GM12878 (cell line): ENCODE data around the gene ITGA7. TPM values are rescaled to one million over a fixed set of nuclear protein-coding genes. Genes with fewer than 3 reads are reported as not detected.
A peak's percentile ranks its signal among the peaks of the same experiment; 100 is the strongest.

Experiments used
- ATAC-seq: fragments of 200-7000 bp; cut with Tn5 transposase; 3 replicates; pipeline ENCODE4 v1.9.1; 2020; ENCODE audit warnings: mild to moderate bottlenecking, moderate library complexity
- BruUV-seq: library from RNA; stranded (reverse); fragments of 400-500 nt; replicated peaks from 2 replicates; lab custom pipeline; 2021; lab: Mats Ljungman, UMichigan
- CTCF ChIA-PET: fragments of 300-600 bp; sonication (Branson Sonifier 250); formaldehyde crosslinking; extraction: SDS; loops from one replicate; lab custom pipeline; 2021; ENCODE audit warnings: inconsistent platforms; lab: Yijun Ruan, JAX
- POLR2A ChIA-PET: fragments of 350-600 bp; formaldehyde crosslinking; extraction: SDS; loops from one replicate; lab custom pipeline; 2021; ENCODE audit warnings: inconsistent platforms; lab: Charles Lee
- RAD21 ChIA-PET: fragments of 300-600 bp; sonication (Branson Sonifier 250); formaldehyde crosslinking; loops from one replicate; lab custom pipeline; 2023; ENCODE audit warnings: antibody characterized with exemption; ENCODE audit not compliant: unreplicated experiment; lab: Charles Lee
- SMC1A ChIA-PET: fragments of 300-600 bp; sonication (Branson Sonifier 250); formaldehyde crosslinking; loops from one replicate; lab custom pipeline; 2023; ENCODE audit not compliant: unreplicated experiment, uncharacterized antibody; lab: Charles Lee
- DNase-seq: peaks from one replicate; pipeline ENCODE4 v3.0.0-alpha.2; 2011; ENCODE audit warnings: low read depth, low spot score
- FAIRE-seq: peaks from 3 replicates; lab custom pipeline; 2011; peaks lifted over from hg19 to GRCh38; lab: Jason Lieb, UNC
- H2AFZ ChIP-seq: 2 replicates; pipeline ENCODE4 v1.6.0; 2011; ENCODE audit warnings: low read depth, low read length, control low read depth; ENCODE audit not compliant: control insufficient read depth
- H3K27ac ChIP-seq: 2 replicates; pipeline ENCODE4 v1.5.1; 2011; ENCODE audit warnings: control low read depth; ENCODE audit not compliant: control insufficient read depth, insufficient read depth
- H3K27me3 ChIP-seq, 2 experiments: replicated peaks in 1 of 2; 2 replicates each; pipeline versions ENCODE4 v1.6.0 to v1.6.1; 2011; ENCODE audit warnings: low read length in 1 of 2; ENCODE audit not compliant: control insufficient read depth in 2 of 2, insufficient read depth in 2 of 2
- H3K36me3 ChIP-seq, 2 experiments: 2 replicates each; pipeline ENCODE4 v1.5.1; 2011; ENCODE audit warnings: low read length in 1 of 2; ENCODE audit not compliant: control insufficient read depth in 2 of 2, insufficient read depth in 2 of 2
- H3K4me1 ChIP-seq: 2 replicates; pipeline ENCODE4 v1.6.1; 2011; ENCODE audit warnings: mild to moderate bottlenecking, low read length, moderate library complexity, mixed read lengths; ENCODE audit not compliant: control insufficient read depth, insufficient read depth
- H3K4me2 ChIP-seq: 2 replicates; pipeline ENCODE4 v1.6.0; 2011; ENCODE audit warnings: control low read depth; ENCODE audit not compliant: control insufficient read depth, insufficient read depth
- H3K4me3 ChIP-seq: fragments of 200-600 bp; sonication (generic); 2 replicates; pipeline ENCODE4 v1.5.1; 2016
- H3K79me2 ChIP-seq: 2 replicates; pipeline ENCODE4 v1.6.0; 2011; ENCODE audit warnings: low read length; ENCODE audit not compliant: control insufficient read depth, insufficient read depth
- H3K9ac ChIP-seq: 2 replicates; pipeline ENCODE4 v1.8.0; 2011; ENCODE audit warnings: low read length, control low read depth, mixed read lengths; ENCODE audit not compliant: control insufficient read depth, insufficient read depth
- H3K9me3 ChIP-seq: replicated peaks from 3 replicates; pipeline ENCODE4 v1.5.1; 2011; ENCODE audit warnings: mild to moderate bottlenecking, low read length; ENCODE audit not compliant: control insufficient read depth, insufficient read depth
- H4K20me1 ChIP-seq: 2 replicates; pipeline ENCODE4 v1.6.0; 2011; ENCODE audit not compliant: control insufficient read depth, insufficient read depth
- CBX3 ChIP-seq: fragments of 200-600 bp; sonication (generic); IDR thresholded peaks from 2 replicates; pipeline ENCODE4 v1.6.1; 2016; ENCODE audit warnings: low read depth, borderline replicate concordance
- EED ChIP-seq: sonication (generic); IDR thresholded peaks from 2 replicates; pipeline ENCODE4 v1.6.1; 2016; ENCODE audit warnings: antibody characterized with exemption, low read depth
- EGR1 ChIP-seq, 2 experiments: IDR thresholded peaks; 1 replicate in 1 of 2; 2 replicates in 1 of 2; pipeline ENCODE4 v1.6.1; 2011 to 2012; ENCODE audit warnings: low read depth in 2 of 2, low read length in 2 of 2, borderline replicate concordance in 1 of 2, mild to moderate bottlenecking in 1 of 2, moderate library complexity in 1 of 2
- FOS ChIP-seq: IDR thresholded peaks from 3 replicates; pipeline ENCODE4 v1.6.1; 2011; ENCODE audit warnings: borderline replicate concordance; ENCODE audit not compliant: insufficient read length; ENCODE audit errors: extremely low read depth
- KDM1A ChIP-seq: fragments of 200-600 bp; sonication (generic); IDR thresholded peaks from 2 replicates; pipeline ENCODE4 v1.6.1; 2016; ENCODE audit warnings: borderline replicate concordance
- MYC ChIP-seq: IDR thresholded peaks from 2 replicates; pipeline ENCODE4 v1.6.1; 2011; ENCODE audit warnings: mild to moderate bottlenecking, low read length, moderate library complexity, inconsistent platforms; ENCODE audit not compliant: insufficient read depth, insufficient replicate concordance, insufficient read length, severe bottlenecking
- NFYB ChIP-seq: IDR thresholded peaks from 2 replicates; pipeline ENCODE4 v1.6.1; 2011; ENCODE audit warnings: low read depth, mild to moderate bottlenecking, low read length, improper control_type of control experiment, moderate library complexity; ENCODE audit not compliant: insufficient read depth
- RAD51 ChIP-seq: fragments of 450-650 bp; IDR thresholded peaks from 2 replicates; pipeline ENCODE4 v1.6.1; 2016; ENCODE audit warnings: moderate library complexity, mild to moderate bottlenecking, inconsistent platforms
- SKIL ChIP-seq: fragments of 450-650 bp; IDR thresholded peaks from 2 replicates; pipeline ENCODE4 v1.6.1; 2017; ENCODE audit warnings: mild to moderate bottlenecking, low read depth, inconsistent platforms; ENCODE audit not compliant: poor library complexity, severe bottlenecking
- STAT3 ChIP-seq: IDR thresholded peaks from 2 replicates; pipeline ENCODE4 v1.6.1; 2011; ENCODE audit warnings: low read depth, low read length, improper control_type of control experiment
- TAF1 ChIP-seq: IDR thresholded peaks from 2 replicates; pipeline ENCODE4 v1.6.1; 2011; ENCODE audit warnings: mild to moderate bottlenecking, low read depth, low read length, borderline replicate concordance
- TCF3 ChIP-seq: IDR thresholded peaks from 2 replicates; pipeline ENCODE4 v1.6.1; 2012; ENCODE audit warnings: low read depth, mild to moderate bottlenecking, low read length, borderline replicate concordance; ENCODE audit not compliant: insufficient read depth
- WGBS: methylation state at CpG from one replicate; pipeline ENCODE4 v1.1.6; 2016; ENCODE audit warnings: low lambda C conversion rate; ENCODE audit not compliant: insufficient replicate concordance, insufficient coverage; ENCODE audit errors: missing lambda C conversion rate; 5-methylcytosine and 5-hydroxymethylcytosine counted together
- in situ Hi-C: fragments of 300-500 bp; cut with MboI; formaldehyde crosslinking; loops from 9 replicates; pipeline ENCODE4 v1.14.3; 2018; ENCODE audit warnings: mixed read lengths
- intact Hi-C: fragments of 100-400 bp; cut with micrococcal nuclease; formaldehyde crosslinking; loops from one replicate; pipeline ENCODE4 v1.14.2; 2022; ENCODE audit not compliant: unreplicated experiment
- polyA plus RNA-seq, 11 experiments: library from polyadenylated mRNA; depleted of rRNA in 4 of 11; unstranded in 6 of 11; stranded (reverse) in 5 of 11; fragments of >200 nt; fragmentation: Nextera tagmentation in 4 of 11; fragmentation: Illumina TruSeq in 1 of 11; extraction: Ambion mirVana in 4 of 11; extraction: Trizol in 1 of 11; gene quantifications; 1 replicate in 1 of 11; 2 replicates in 10 of 11; pipeline versions ENCODE4 v1.2.1 to v1.2.3, GENCODE V29; 2011 to 2016; ENCODE audit warnings: inconsistent platforms in 2 of 11, missing spikeins in 2 of 11, low read depth in 1 of 11
- total RNA-seq, 4 experiments: library from RNA; depleted of rRNA in 3 of 4; stranded (reverse); fragments of >200 nt in 3 of 4; fragmentation: Illumina TruSeq in 1 of 4; extraction: Trizol in 1 of 4; gene quantifications; 2 replicates each; pipeline versions ENCODE4 v1.2.1 to v1.2.3, GENCODE V29; 2013 to 2021
- TF ChIP-seq, protein P1 (sequence below): IDR thresholded peaks from 2 replicates; pipeline ENCODE4 v1.6.1; 2011; ENCODE audit warnings: mild to moderate bottlenecking, low read depth, low read length, moderate library complexity; ENCODE audit not compliant: insufficient replicate concordance
- TF ChIP-seq, protein P2 (sequence below): fragments of 450-650 bp; conservative IDR thresholded peaks from 2 replicates; pipeline ENCODE4 v1.6.1; 2017; ENCODE audit warnings: mild to moderate bottlenecking, moderate library complexity

The ITGA7 gene
- total and polyA plus RNA-seq, 10 of the 15 experiments (the other 5 are each of a cell fraction or from before 2014, with no cell fraction given), result 0.18 to 5.1 (median 1.5) TPM

- TF ChIP-seq TCF3, result no peak
Observed at GRCh38 chr12:55716582-55716957, 8.9 kb upstream of the ITGA7 start (continued).

DNA sequence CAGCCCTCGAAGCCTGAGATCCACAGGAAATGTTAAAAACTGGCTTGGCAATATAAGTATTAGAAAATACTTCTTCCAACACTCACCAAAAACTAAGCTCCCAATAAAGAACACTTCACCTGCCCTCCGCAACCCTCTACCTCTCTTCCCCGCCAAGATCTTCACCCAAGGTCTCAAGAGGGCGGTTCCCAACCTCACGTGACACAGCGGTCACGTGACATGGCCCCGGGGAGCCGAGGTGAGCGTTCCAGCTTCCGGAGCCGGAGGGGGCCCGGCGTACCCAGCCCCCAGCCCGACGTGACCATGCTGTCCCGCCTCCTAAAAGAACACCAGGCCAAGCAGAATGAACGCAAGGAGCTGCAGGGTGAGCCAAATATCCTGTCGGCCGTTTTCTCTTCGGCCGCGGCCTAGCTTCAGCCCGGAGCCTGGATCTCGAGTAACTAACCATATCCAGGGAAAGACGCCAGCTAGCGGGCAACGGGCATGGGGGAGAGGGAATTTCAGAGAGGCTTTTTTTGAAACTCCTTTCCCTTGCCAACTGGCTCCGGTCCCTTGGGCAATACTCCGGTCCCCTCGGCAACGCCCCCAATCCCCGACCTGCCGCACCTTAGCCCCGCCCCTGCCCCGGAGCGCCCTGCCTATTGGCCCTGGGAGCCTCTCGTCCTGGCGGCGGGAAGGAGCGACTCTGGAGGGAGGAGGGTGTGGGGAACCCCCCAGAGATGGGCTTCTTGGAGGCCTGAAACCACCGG, 8.3 kb upstream of the ITGA7 start, which contains the start of gene BLOC1S1:
Gene BLOC1S1, plus strand, starts transcription at position 214 of the 749 bp plus-strand sequence. Its CDS starts 6 bp downstream, at position 220.
- BruUV-seq, result no TSS peak
- Histone ChIP-seq H3K4me2 (peak within 1 kb of the TSS; percentile 100), H3K4me1 (peaks cover 20% of the 10 kb centered on the region), H3K36me3 (peaks cover 0 to 2% of the 10 kb centered on the region in 2 experiments; a peak in 1 of 4 replicates), H3K4me3 (peak within 1 kb of the TSS; percentile 81), H2AFZ (peak within 1 kb of the TSS; percentile 99), H4K20me1 (no peaks in the 10 kb centered on the region), H3K9me3 (no peaks in the 10 kb centered on the region), H3K27ac (peak within 1 kb of the TSS; percentile 95), H3K79me2 (peaks cover 13% of the 10 kb centered on the region), H3K27me3 (no peaks in the 10 kb centered on the region), H3K9ac (peak within 1 kb of the TSS; percentile 92)
- in situ Hi-C loops (no loop called here), intact Hi-C loops (loop anchor here (2.0 kb wide), 1 partner anchor 21 kb away; no protein-coding TSS in a partner anchor)
- DNase-seq (peak; percentile 73), ATAC-seq (peak; percentile 95), FAIRE-seq (peak; percentile 91)
- CTCF ChIA-PET, result interaction anchor here (0.8 to 11.4 kb wide), 19 partner anchors 9 to 1316 kb away, joined by 3 to 205 read pairs (median 5); partner anchors contain the start of genes CD63, ITGA7, PA2G4 and PYM1
- RAD21 ChIA-PET, result interaction anchor here (0.7 to 11.0 kb wide), 7 partner anchors 9 to 356 kb away, joined by 3 to 113 read pairs (median 4); partner anchors contain the start of gene CD63
- POLR2A ChIA-PET, result interaction anchor here (1.0 to 3.5 kb wide), 6 partner anchors 11 to 114 kb away, joined by 3 to 39 read pairs (median 4); partner anchors contain the start of genes CD63 and DNAJC14
- WGBS, result under 1% methylated on average over 42 of the region's 42 CpGs
- SMC1A ChIA-PET, result interaction anchor here (0.8 to 4.0 kb wide), 10 partner anchors 9 to 71 kb away, joined by 3 to 29 read pairs (median 6); partner anchors contain the start of gene CD63
- TF ChIP-seq MYC, result no peak
- TF ChIP-seq, protein P1, sequence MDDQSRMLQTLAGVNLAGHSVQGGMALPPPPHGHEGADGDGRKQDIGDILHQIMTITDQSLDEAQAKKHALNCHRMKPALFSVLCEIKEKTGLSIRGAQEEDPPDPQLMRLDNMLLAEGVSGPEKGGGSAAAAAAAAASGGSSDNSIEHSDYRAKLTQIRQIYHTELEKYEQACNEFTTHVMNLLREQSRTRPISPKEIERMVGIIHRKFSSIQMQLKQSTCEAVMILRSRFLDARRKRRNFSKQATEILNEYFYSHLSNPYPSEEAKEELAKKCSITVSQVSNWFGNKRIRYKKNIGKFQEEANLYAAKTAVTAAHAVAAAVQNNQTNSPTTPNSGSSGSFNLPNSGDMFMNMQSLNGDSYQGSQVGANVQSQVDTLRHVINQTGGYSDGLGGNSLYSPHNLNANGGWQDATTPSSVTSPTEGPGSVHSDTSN, result peak; percentile 59
- peak; percentile 46; the same call in 1 of the 2 replicates for TF ChIP-seq TAF1
- TF ChIP-seq CBX3, result no peak
- TF ChIP-seq FOS, result peak; percentile 39
- TF ChIP-seq SKIL, result peak; percentile 43
- TF ChIP-seq, protein P2, sequence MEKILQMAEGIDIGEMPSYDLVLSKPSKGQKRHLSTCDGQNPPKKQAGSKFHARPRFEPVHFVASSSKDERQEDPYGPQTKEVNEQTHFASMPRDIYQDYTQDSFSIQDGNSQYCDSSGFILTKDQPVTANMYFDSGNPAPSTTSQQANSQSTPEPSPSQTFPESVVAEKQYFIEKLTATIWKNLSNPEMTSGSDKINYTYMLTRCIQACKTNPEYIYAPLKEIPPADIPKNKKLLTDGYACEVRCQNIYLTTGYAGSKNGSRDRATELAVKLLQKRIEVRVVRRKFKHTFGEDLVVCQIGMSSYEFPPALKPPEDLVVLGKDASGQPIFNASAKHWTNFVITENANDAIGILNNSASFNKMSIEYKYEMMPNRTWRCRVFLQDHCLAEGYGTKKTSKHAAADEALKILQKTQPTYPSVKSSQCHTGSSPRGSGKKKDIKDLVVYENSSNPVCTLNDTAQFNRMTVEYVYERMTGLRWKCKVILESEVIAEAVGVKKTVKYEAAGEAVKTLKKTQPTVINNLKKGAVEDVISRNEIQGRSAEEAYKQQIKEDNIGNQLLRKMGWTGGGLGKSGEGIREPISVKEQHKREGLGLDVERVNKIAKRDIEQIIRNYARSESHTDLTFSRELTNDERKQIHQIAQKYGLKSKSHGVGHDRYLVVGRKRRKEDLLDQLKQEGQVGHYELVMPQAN, result peak; percentile 99
- peak; percentile 100 for TF ChIP-seq RAD51
- no peak for TF ChIP-seq KDM1A
- TF ChIP-seq EGR1 (IDR thresholded peaks at IDR 0.05; ENCODE audit: borderline replicate concordance in 1 of 2, low read depth in 2 of 2, low read length in 2 of 2), result peak; percentile 21 to 57
- peak; percentile 55 for TF ChIP-seq EED
- peak; percentile 51; the same call in 1 of the 2 replicates for TF ChIP-seq NFYB
- no peak for TF ChIP-seq STAT3
